SK-N-SH (cell line): ENCODE measurements around the gene TYR. TPM values are rescaled to one million over a fixed set of nuclear protein-coding genes. Genes with fewer than 3 reads are reported as not detected.
A peak's percentile ranks its signal among the peaks of the same experiment; 100 is the strongest.

ENCODE experiments used
- CTCF ChIA-PET: fragments of 300-600, 350-600 bp; formaldehyde crosslinking; extraction: SDS; loops from one replicate; lab custom pipeline; 2021; lab: Yijun Ruan, JAX
- POLR2A ChIA-PET: fragments of 350-600 bp; sonication (Branson Sonifier 250); formaldehyde crosslinking; extraction: SDS; loops from one replicate; lab custom pipeline; 2020; ENCODE audit warnings: antibody characterized with exemption, inconsistent platforms; lab: Yijun Ruan, JAX
- DNase-seq: peaks from one replicate; pipeline ENCODE4 v3.0.0; 2012
- H2AFZ ChIP-seq: fragments of 200-600 bp; sonication (generic); 2 replicates; pipeline ENCODE4 v1.8.1; 2016; ENCODE audit warnings: antibody characterized with exemption, mild to moderate bottlenecking, low read depth
- H3F3A ChIP-seq: fragments of 200-600 bp; sonication (generic); replicated peaks from 2 replicates; pipeline ENCODE3; 2016; ENCODE audit warnings: antibody characterized with exemption, mild to moderate bottlenecking; ENCODE audit not compliant: insufficient read depth
- H3K27ac ChIP-seq, 2 experiments: fragments of 200-500 bp in 1 of 2; fragments of 200-600 bp in 1 of 2; sonication (Bioruptor generic) in 1 of 2; sonication (generic), shearing (Covaris generic) in 1 of 2; 2 replicates each; pipeline versions ENCODE4 v1.5.1 to v1.6.1; 2014 to 2016; ENCODE audit warnings: low read depth in 2 of 2, inconsistent platforms in 1 of 2, low read length in 1 of 2, mild to moderate bottlenecking in 1 of 2, mixed read lengths in 1 of 2
- H3K27me3 ChIP-seq: fragments of 200-600 bp; sonication (generic), shearing (Covaris generic); 2 replicates; pipeline ENCODE4 v1.6.1; 2016; ENCODE audit warnings: mixed run types; ENCODE audit not compliant: insufficient read depth
- H3K36me3 ChIP-seq, 2 experiments: fragments of 200-500 bp in 1 of 2; fragments of 200-600 bp in 1 of 2; sonication (Bioruptor generic) in 1 of 2; sonication (generic) in 1 of 2; replicated peaks in 1 of 2; 2 replicates each; pipeline versions ENCODE3 to v1.5.1; 2014 to 2016; ENCODE audit warnings: low read length in 1 of 2, mild to moderate bottlenecking in 1 of 2; ENCODE audit not compliant: insufficient read depth in 2 of 2, control insufficient read depth in 1 of 2
- H3K4me1 ChIP-seq, 2 experiments: fragments of 200-500 bp in 1 of 2; fragments of 200-600 bp in 1 of 2; sonication (Bioruptor generic) in 1 of 2; sonication (generic), shearing (Covaris generic) in 1 of 2; 2 replicates each; pipeline versions ENCODE4 v1.5.1 to v1.6.1; 2014 to 2016; ENCODE audit warnings: low read depth in 1 of 2, low read length in 1 of 2, mixed run types in 1 of 2; ENCODE audit not compliant: insufficient read depth in 2 of 2, control insufficient read depth in 1 of 2
- H3K4me2 ChIP-seq: fragments of 200-600 bp; sonication (generic), shearing (Covaris generic); 2 replicates; pipeline ENCODE4 v1.6.1; 2017; ENCODE audit warnings: mixed run types
- H3K4me3 ChIP-seq, 2 experiments: fragments of 200-500 bp in 1 of 2; fragments of 200-600 bp in 1 of 2; sonication (Bioruptor generic) in 1 of 2; sonication (generic), shearing (Covaris generic) in 1 of 2; 2 replicates each; pipeline versions ENCODE4 v1.5.1 to v1.8.1; 2014 to 2016; ENCODE audit warnings: low read depth in 2 of 2, inconsistent platforms in 1 of 2, low read length in 1 of 2, mild to moderate bottlenecking in 1 of 2, mixed read lengths in 1 of 2, moderate library complexity in 1 of 2
- H3K79me2 ChIP-seq: fragments of 200-600 bp; sonication (generic); 2 replicates; pipeline ENCODE4 v1.8.1; 2017; ENCODE audit warnings: mild to moderate bottlenecking; ENCODE audit not compliant: insufficient read depth
- H3K9ac ChIP-seq: fragments of 200-600 bp; sonication (generic); 2 replicates; pipeline ENCODE4 v1.6.1; 2017; ENCODE audit warnings: mixed run types
- H3K9me2 ChIP-seq: fragments of 200-600 bp; sonication (generic); 2 replicates; pipeline ENCODE4 v1.6.1; 2017; ENCODE audit warnings: mixed run types
- H3K9me3 ChIP-seq: fragments of 200-600 bp; sonication (generic); 2 replicates; pipeline ENCODE4 v1.6.1; 2017; ENCODE audit warnings: mixed run types, mild to moderate bottlenecking, moderate library complexity
- H4K20me1 ChIP-seq: fragments of 200-600 bp; sonication (generic); 2 replicates; pipeline ENCODE4 v1.6.1; 2017; ENCODE audit warnings: mild to moderate bottlenecking, mixed run types; ENCODE audit not compliant: insufficient read depth
- CHD2 ChIP-seq: fragments of 150-350 bp; IDR thresholded peaks from 2 replicates; pipeline ENCODE4 v1.6.1; 2018; ENCODE audit warnings: low read length; ENCODE audit not compliant: partially characterized antibody
- CTCF ChIP-seq: fragments of 200-600 bp; sonication (generic); IDR thresholded peaks from 2 replicates; pipeline ENCODE4 v1.6.1; 2017; ENCODE audit warnings: antibody characterized with exemption, mild to moderate bottlenecking, moderate library complexity
- ELF1 ChIP-seq: IDR thresholded peaks from 2 replicates; pipeline ENCODE4 v1.4.0; 2012
- EP300 ChIP-seq, 2 experiments: IDR thresholded peaks; 2 replicates each; pipeline versions ENCODE4 v1.4.0 to v1.6.1; 2012; ENCODE audit warnings: borderline replicate concordance in 1 of 2, low read depth in 1 of 2, low read length in 1 of 2
- EZH2phosphoT487 ChIP-seq: fragments of 200-600 bp; sonication (generic); IDR thresholded peaks from 2 replicates; pipeline ENCODE4 v1.6.1; 2017; ENCODE audit warnings: low read depth, mixed run types, mild to moderate bottlenecking, antibody characterized with exemption, moderate library complexity, borderline replicate concordance
- FOSL2 ChIP-seq: IDR thresholded peaks from 2 replicates; pipeline ENCODE4 v1.4.0; 2012; ENCODE audit warnings: low read depth, mild to moderate bottlenecking, moderate library complexity, borderline replicate concordance
- FOXM1 ChIP-seq: IDR thresholded peaks from 2 replicates; pipeline ENCODE4 v1.4.0; 2012; ENCODE audit warnings: low read depth, mild to moderate bottlenecking
- GABPA ChIP-seq: IDR thresholded peaks from 2 replicates; pipeline ENCODE4 v1.4.0; 2012; ENCODE audit warnings: low read depth, mild to moderate bottlenecking
- GATA2 ChIP-seq: sonication (generic); formaldehyde crosslinking; IDR thresholded peaks from 2 replicates; pipeline ENCODE4 v1.5.0; 2020; ENCODE audit warnings: mild to moderate bottlenecking, missing genetic modification reagents
- JUND ChIP-seq: IDR thresholded peaks from 2 replicates; pipeline ENCODE4 v1.4.0; 2012
- MAX ChIP-seq: IDR thresholded peaks from 2 replicates; pipeline ENCODE4 v1.4.0; 2012; ENCODE audit warnings: low read depth
- MEF2A ChIP-seq: IDR thresholded peaks from 2 replicates; pipeline ENCODE4 v1.4.0; 2012; ENCODE audit warnings: low read depth, borderline replicate concordance
- MXI1 ChIP-seq: IDR thresholded peaks from 2 replicates; pipeline ENCODE4 v1.6.1; 2012; ENCODE audit warnings: mild to moderate bottlenecking, low read depth, low read length, improper control_type of control experiment
- NFIC ChIP-seq: IDR thresholded peaks from 2 replicates; pipeline ENCODE4 v1.4.0; 2012; ENCODE audit warnings: borderline replicate concordance
- NRF1 ChIP-seq: IDR thresholded peaks from 2 replicates; pipeline ENCODE4 v1.6.1; 2012; ENCODE audit warnings: low read depth, mild to moderate bottlenecking, low read length
- PBX3 ChIP-seq: IDR thresholded peaks from 2 replicates; pipeline ENCODE4; 2012
- POLR2AphosphoS5 ChIP-seq: IDR thresholded peaks from 2 replicates; pipeline ENCODE4 v1.6.1; 2012; ENCODE audit warnings: low read depth, low read length
- RCOR1 ChIP-seq: fragments of 150-350 bp; IDR thresholded peaks from 2 replicates; pipeline ENCODE4 v1.6.1; 2017; ENCODE audit warnings: antibody characterized with exemption, low read length
- SMC3 ChIP-seq: IDR thresholded peaks from 2 replicates; pipeline ENCODE4 v1.6.1; 2012; ENCODE audit warnings: low read depth, low read length, improper control_type of control experiment
- USF2 ChIP-seq: fragments of 150-350 bp; IDR thresholded peaks from 2 replicates; pipeline ENCODE4 v1.6.1; 2017; ENCODE audit warnings: antibody characterized with exemption, low read length, low read depth, borderline replicate concordance
- YY1 ChIP-seq: IDR thresholded peaks from 2 replicates; pipeline ENCODE4 v1.4.0; 2012; ENCODE audit warnings: low read depth, mild to moderate bottlenecking
- WGBS: methylation state at CpG from one replicate; pipeline ENCODE4 v1.1.6; 2017; ENCODE audit warnings: low lambda C conversion rate; 5-methylcytosine and 5-hydroxymethylcytosine counted together
- polyA plus RNA-seq, 3 experiments: library from polyadenylated mRNA; depleted of rRNA; stranded (reverse); fragments of >200 nt; gene quantifications; 2 replicates each; pipeline ENCODE4 v1.2.3, GENCODE V29; 2012

Gene TYR
- polyA plus RNA-seq, 1 of the 3 experiments (the other 2 are of a cell fraction), result not detected

- Histone ChIP-seq H3K27me3 (no peaks in the 10 kb centered on the region), H3K9ac (no peak overlapping the region), H3K27ac (no peak overlapping the region), H3K4me1 (no peaks in the 10 kb centered on the region; a peak in 1 of 4 replicates), H4K20me1 (no peaks in the 10 kb centered on the region), H3K9me3 (no peaks in the 10 kb centered on the region), H2AFZ (no peak overlapping the region), H3K79me2 (no peaks in the 10 kb centered on the region), H3F3A (no peaks in the 10 kb centered on the region), H3K4me3 (no peak overlapping the region), H3K4me2 (no peak overlapping the region), H3K36me3 (no peaks in the 10 kb centered on the region), H3K9me2 (peaks cover 4% of the 10 kb centered on the region; the same call in 1 of the 2 replicates)
- no peak for TF ChIP-seq MXI1
- TF ChIP-seq CTCF, result peak; percentile 35; the same call in 1 of the 2 replicates
- POLR2A ChIA-PET, result no interaction called here
- no peak for DNase-seq
- CTCF ChIA-PET, result no interaction called here
Measured at GRCh38 chr11:89205378-89205777, 27.7 kb downstream of the TYR start.

- Histone ChIP-seq H3K4me3 (no peak overlapping the region), H3K36me3 (no peaks in the 10 kb centered on the region), H3K4me2 (no peak overlapping the region), H3K27ac (no peak overlapping the region), H3F3A (no peaks in the 10 kb centered on the region), H3K79me2 (no peaks in the 10 kb centered on the region), H3K9me2 (no peaks in the 10 kb centered on the region), H2AFZ (peak overlapping the region; percentile 22; the same call in 1 of the 2 replicates), H4K20me1 (no peaks in the 10 kb centered on the region), H3K9me3 (no peaks in the 10 kb centered on the region), H3K27me3 (no peaks in the 10 kb centered on the region), H3K4me1 (no peaks in the 10 kb centered on the region), H3K9ac (no peak overlapping the region)
- TF ChIP-seq EZH2phosphoT487, result no peak
- TF ChIP-seq NFIC, result no peak
- TF ChIP-seq POLR2AphosphoS5, result no peak
- no peak for TF ChIP-seq CHD2
- no peak for TF ChIP-seq YY1
- TF ChIP-seq SMC3, result no peak
- TF ChIP-seq GABPA, result no peak
- TF ChIP-seq FOXM1, result no peak
- no peak for TF ChIP-seq MEF2A
- TF ChIP-seq ELF1, result no peak
- TF ChIP-seq JUND, result no peak
- TF ChIP-seq PBX3, result no peak
- TF ChIP-seq USF2, result no peak
- no peak for TF ChIP-seq FOSL2
- TF ChIP-seq MAX, result no peak
- TF ChIP-seq RCOR1, result no peak
- TF ChIP-seq NRF1, result no peak
- no peak for TF ChIP-seq CTCF
- TF ChIP-seq EP300 (IDR thresholded peaks at IDR 0.05; ENCODE audit: borderline replicate concordance in 1 of 2, low read depth in 1 of 2, low read length in 1 of 2), result no peak
- TF ChIP-seq GATA2 (CRISPR knock-in tag), result no peak
- POLR2A ChIA-PET, result no interaction called here
- WGBS, result 56% methylated on average over 8 of the region's 8 CpGs
- CTCF ChIA-PET, result no interaction called here
- DNase-seq, result no peak
Measured at GRCh38 chr11:89220684-89221339, 43.1 kb downstream of the TYR start.
